ENCODE measurements around the gene ZNF565. TPM values are rescaled to one million over a fixed set of nuclear protein-coding genes. Genes with fewer than 3 reads are reported as not detected.

The ZNF565 gene
- total and polyA plus RNA-seq, 10 of the 15 experiments (the other 5 are each of a cell fraction or from before 2014, with no cell fraction given): 0.72 to 2.2 (median 1.8) TPM

GRCh38 chr19:36214386-36215275, at the start of gene ZNF565, which contains the start of gene ZNF146 (continued):
- no peak for TF ChIP-seq CBX3 (IDR thresholded peaks at IDR 0.05; ENCODE audit: borderline replicate concordance, low read depth)
- no peak for TF ChIP-seq HDAC2 (IDR thresholded peaks at IDR 0.05)
- peak; percentile 88 for TF ChIP-seq MYC (IDR thresholded peaks at IDR 0.05; ENCODE audit: insufficient read depth, insufficient read length, insufficient replicate concordance, low read length, severe bottlenecking)
- no peak for TF ChIP-seq ELK1 (IDR thresholded peaks at IDR 0.05; ENCODE audit: low read depth, low read length)
- peak; percentile 96 for TF ChIP-seq CREB1 (IDR thresholded peaks at IDR 0.05; ENCODE audit: low read depth)
- peak; percentile 94 for TF ChIP-seq CREM (IDR thresholded peaks at IDR 0.05; ENCODE audit: low read depth)
- no peak for TF ChIP-seq ZBTB11 (CRISPR knock-in tag; IDR thresholded peaks at IDR 0.05)
- no peak for TF ChIP-seq ZSCAN29 (IDR thresholded peaks at IDR 0.05)
- no peak; the same call in 1 of the 2 replicates for TF ChIP-seq MYB (IDR thresholded peaks at IDR 0.05; ENCODE audit: borderline replicate concordance, low read depth, low read length)
- TF ChIP-seq ZNF274 (IDR thresholded peaks at IDR 0.05; ENCODE audit: insufficient read depth, insufficient read length): no peak
- TF ChIP-seq POLR2A (IDR thresholded peaks at IDR 0.05; ENCODE audit: low read depth, low read length): peak; percentile 95
- TF ChIP-seq SMAD1 (IDR thresholded peaks at IDR 0.05; ENCODE audit: low read depth, partially characterized antibody): peak; percentile 70
- TF ChIP-seq POLR2AphosphoS2 (IDR thresholded peaks at IDR 0.05; ENCODE audit: low read depth, low read length): no peak
- TF ChIP-seq YY1 (IDR thresholded peaks at IDR 0.05; ENCODE audit: low read depth, low read length): peak; percentile 82
- no peak for TF ChIP-seq CUX1 (IDR thresholded peaks at IDR 0.05; ENCODE audit: insufficient replicate concordance, low read depth, low read length)
- no peak; the same call in 1 of the 2 replicates for TF ChIP-seq RAD51 (IDR thresholded peaks at IDR 0.05)
- TF ChIP-seq FOXK2 (IDR thresholded peaks at IDR 0.05): peak; percentile 4; the same call in 1 of the 2 replicates
- TF ChIP-seq HCFC1 (IDR thresholded peaks at IDR 0.05; ENCODE audit: low read length): peak; percentile 87
- peak; percentile 7 for TF ChIP-seq DPF2 (IDR thresholded peaks at IDR 0.05)
- no peak for TF ChIP-seq LARP7 (IDR thresholded peaks at IDR 0.05)
